HG02798 (cell line): Measurements from ENCODE around the gene CDKAL1.
A peak's percentile ranks its signal among the peaks of the same experiment; 100 is the strongest.
"Not testable (repeated sequence)": the region's sequence is repeated elsewhere in the genome, so short reads cannot be mapped to it uniquely, and the experiment has no call there.

Source experiments
- ATAC-seq: cut with Tn5 transposase; IDR thresholded peaks from one replicate; pipeline ENCODE4 v1.9.1; 2021; ENCODE audit warnings: mild to moderate bottlenecking; ENCODE audit not compliant: unreplicated experiment, poor library complexity

The CDKAL1 gene

DNA sequence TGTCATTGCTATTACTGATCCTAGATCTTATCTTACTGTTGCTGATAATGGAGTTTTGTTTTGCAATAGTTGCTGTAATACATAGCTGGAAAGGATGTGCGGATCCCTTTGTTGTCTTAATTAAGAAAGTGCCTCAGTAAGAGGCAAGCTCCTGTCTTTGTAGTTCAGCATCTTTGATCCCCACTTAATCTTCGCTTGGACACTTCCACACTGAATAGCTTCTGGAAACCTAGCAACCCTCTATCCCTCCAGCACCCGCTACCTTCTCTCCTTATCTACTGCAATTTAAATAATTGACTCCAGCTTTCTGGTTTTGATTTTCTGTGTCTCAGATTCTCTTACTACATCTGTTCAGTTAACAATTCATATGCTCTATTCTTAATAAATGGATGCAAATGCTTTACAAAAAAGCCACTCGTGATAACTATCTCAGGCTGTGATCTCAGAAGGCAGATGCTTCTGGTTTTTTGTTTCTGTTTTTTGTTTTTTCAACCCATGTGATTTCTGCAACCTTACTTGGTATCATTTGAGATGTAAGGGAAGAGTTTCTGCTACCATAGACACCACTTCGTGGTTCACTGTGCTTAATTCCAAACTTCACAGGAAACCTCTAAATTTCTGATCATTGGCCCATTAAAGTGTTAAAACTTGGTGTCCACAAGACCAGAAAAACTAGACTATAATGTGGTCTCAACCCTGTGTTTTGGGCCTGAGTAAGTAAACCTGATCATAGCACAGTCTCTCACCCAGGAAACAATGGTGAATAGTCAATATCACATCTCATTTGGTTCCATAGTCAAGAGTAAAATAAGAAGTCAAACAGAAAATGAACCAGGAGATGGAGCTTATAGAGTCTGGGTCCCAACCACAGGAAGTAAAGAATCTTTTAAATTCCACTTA, 707.2 kb downstream of the CDKAL1 start:
- ATAC-seq: no peak

DNA sequence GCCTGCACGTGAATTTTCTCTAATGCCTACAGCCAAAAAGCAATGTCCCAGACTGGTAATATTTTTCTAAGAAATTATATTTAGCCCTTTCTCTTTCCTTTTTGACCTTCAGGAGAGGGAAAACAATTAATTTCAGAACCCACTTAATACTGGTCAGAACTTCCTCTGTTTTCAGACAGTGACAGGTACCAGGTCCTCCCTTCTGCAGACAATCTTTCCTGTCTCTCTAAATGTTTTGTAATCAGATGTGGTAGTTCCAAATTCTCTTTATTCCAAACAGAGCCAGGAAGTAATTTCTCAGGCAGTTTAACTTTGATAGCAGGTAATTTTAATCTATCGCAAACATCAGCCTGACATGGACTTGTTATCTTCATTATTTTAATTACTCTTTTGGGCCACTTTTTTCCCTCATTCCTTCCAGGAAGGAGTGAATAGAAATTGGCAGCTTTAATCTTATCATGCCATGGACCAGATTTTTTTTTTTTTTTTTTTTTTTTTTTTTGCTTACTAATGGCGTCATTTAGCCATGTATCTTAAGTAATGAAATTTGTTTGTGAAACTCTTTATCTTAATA, 710.7 kb downstream of the CDKAL1 start:
- no peak for ATAC-seq

DNA sequence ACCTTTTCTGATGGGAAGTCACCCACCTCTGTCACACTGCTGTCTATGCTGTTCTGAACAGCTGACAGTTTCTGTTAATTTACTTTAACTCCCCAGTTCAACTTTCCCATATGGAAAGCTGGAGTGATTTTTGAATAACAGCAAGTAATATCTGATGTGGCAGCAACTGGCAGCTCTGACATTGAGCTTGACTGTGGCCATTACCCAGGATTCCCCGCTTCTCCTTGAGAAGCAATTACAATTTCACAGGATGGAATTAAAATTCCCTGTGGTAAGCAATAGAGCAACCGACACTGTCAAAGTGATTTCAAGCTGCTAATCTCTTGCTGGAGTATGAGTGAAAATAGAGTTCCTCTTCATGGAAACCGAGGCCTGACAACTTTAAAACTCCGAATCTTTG, 711.2 kb downstream of the CDKAL1 start:
- ATAC-seq: no peak

DNA sequence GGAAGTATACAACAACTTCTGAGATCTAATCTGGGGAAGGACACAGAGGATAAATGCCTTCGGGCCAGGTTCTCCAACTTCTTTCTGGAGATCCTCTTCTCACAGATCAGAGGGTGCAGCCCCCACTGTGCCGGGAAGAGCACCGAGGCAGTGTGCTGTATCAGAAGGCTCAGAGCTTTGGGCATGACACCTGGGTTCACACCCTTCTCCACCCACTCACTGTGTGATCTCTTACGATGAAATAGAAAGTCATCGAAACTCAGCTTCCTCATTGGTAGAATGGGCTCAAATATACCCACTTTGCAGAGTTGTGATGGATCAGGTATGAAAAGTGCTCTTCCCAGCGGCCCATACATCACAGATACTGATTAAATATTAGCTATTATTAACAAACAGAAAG, 711.8 kb downstream of the CDKAL1 start:
- no peak for ATAC-seq

DNA sequence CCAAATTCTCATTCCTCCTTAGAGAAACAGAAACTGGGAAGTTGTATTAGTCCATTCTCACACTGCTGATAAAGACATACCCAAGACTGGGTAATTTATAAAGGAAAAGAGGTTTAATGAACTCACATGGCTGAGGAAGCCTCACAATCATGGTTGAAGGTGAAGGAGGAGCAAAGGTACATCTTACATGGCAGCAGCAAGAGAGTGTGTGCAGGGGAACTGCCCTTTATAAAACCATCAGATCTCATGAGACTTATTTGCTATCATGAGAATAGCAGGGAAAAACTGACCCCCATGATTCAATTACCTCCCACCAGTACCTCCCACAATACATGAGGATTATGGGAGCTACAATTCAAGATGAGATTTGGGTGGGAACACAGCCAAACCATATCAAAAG, 720.2 kb downstream of the CDKAL1 start:
- ATAC-seq: not testable (repeated sequence)

DNA sequence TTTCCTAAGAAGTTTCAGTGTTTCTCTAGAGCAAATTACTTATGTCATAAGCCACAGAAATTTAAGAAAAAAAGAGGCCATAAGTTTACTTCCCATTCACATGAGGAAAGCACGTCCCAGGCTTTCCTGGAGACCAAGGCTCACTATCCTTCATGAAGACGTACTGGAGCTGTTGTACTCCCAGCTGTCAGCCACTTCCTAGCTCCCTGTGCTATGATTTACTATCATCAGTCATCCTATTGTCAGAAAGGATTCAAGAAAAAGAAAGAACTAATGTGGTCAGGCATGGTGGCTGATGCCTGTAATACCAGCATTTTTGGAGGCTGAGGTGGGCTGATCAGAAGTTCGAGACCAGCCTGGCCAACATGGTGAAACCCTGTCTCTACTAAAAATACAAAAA, 721.9 kb downstream of the CDKAL1 start:
- ATAC-seq: no peak

DNA sequence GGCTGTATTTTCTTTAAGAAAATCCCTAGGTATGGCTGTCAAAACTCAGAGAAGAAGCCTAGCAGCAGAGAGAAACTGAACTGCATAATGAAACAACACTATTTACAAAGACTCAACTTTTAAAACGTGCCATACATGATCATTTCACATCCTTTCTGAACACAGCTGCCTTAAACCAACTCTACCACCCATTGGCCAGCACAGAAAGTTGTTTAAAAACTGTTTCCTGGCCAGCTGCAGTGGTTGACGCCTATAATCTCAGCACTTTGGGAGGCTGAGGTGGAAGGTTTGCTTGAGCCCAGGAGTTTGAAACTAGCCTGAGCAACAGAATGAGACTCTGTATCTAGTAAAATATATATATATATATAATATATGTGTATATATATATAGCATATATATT, 722.9 kb downstream of the CDKAL1 start:
- ATAC-seq: no peak

DNA sequence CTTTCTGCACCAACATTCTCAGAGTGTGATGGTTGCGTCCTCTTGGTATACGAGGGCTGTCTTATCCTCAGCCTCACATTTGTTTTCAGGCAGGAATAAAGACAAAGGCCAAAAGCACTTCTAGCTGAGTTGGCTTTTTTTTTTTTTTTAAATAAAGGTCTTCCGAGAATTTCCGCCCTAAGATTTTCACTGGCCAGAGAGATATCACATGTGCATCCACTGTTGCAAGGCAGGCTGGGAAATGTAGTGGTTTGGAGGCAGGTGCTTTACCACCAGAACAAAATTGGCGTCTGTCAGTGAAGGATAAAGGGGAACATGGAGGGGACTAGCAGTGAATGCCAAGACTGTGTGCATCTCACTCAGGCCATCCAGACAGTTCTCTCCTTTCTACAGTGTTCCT, 724.4 kb downstream of the CDKAL1 start:
- ATAC-seq: no peak

DNA sequence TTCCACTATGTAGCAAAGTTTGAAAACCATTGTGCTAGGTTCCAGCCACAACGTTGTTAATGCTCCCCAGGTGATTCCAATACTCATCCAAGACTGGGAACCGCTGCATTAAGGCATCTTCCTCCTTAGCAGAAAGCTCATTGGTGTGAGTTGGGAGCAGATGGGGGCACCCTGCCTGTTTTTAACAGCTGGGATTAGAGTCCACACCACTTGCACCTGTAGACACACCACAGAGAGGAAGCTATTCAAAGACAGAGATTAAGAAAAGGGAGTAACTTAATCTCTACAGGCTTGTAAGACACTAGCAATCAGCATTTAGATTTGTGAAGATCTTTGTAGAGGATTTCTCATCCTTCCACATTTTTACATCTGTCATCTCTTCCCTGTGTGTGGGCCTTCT, 725.4 kb downstream of the CDKAL1 start:
- no peak for ATAC-seq

DNA sequence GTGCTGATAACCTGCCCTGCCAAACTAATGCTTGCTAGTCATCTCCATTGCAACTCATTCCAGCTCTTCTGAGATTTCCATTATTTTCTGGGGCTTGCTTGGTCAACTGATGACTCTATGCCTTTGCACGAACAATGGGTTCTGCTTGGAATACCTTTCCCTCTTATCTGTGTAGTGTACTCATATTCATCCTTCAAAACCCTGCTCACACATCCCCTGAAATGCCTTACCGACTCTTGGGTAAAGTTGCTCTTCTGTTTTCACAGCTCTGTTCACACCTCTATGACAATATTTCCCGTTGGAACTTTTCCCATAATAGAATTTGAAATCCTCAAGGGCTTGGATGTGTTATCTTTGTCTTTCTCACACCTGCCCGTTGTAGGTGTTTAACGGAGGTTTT, 728.2 kb downstream of the CDKAL1 start:
- ATAC-seq: no peak

DNA sequence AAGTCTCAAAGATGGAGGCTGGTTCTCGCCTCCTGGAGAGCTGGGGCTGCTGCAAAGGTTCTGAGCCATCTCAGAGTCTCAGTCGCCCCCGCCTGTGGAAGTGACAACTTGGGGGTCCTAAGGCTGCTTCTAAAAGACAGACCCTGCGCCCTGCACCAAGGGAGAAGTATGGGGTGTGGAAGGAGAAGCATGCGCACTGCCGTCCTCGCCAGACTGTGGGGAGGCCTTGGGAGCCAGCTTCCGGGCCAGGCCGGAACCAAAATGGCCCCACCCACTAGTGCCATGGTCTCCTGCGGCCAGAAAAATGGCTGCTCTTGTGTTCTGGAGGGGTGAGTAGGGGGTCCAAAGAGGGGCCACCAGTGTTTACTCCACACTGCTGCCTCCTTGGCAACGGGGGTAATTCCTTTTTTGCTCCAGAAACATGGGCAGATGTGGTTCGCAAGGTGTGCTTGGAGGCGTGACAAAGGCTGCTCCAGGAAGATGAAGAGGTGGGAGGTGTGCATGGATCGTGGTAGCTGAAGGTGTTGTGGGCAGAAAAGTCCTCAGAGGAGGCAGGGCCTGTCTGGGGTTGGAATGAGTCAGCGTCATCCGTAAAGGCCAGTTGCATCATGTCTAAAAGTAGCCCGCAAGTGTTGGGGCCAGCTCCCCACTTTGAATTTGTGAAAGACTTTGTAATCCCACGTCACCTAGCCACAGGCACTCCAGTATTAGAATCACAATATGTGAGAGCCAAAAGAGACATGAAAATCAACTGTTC, 729.5 kb downstream of the CDKAL1 start:
- peak; percentile 88 for ATAC-seq

DNA sequence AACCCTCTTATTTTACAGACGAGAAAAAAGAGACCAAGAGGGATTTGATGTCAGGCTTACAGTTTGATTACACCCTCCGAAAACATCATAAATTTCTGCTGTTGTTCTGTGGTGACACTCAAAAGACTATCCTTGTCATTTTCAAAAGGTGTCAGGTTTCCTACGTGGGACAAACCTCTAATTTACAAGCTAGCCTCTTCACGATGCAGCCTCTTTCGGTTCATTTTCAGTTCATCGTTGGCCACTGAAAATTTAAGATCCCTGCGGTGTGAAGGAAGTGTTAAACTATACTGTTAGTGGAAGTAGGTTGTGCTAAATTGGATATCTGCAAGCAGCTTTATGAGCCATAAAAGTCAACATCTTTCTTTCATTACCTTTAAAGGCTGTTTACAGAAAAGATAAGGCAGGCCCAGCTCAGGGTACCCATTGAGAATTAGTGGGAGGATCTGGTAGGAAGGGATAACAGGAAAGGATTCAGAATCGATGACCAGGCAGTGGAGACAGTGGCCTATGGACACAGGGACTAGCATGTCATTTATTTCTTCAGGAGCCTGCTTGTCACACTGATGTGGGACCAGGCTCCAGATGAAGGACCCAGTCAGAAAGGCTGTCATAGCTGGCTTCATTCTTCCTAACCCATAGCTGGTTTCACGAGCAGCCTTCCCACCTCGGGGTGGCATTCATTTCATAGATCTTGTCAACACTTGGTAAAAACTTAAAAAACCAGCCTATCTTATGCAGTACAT, 730.2 kb downstream of the CDKAL1 start:
- ATAC-seq: peak; percentile 38

DNA sequence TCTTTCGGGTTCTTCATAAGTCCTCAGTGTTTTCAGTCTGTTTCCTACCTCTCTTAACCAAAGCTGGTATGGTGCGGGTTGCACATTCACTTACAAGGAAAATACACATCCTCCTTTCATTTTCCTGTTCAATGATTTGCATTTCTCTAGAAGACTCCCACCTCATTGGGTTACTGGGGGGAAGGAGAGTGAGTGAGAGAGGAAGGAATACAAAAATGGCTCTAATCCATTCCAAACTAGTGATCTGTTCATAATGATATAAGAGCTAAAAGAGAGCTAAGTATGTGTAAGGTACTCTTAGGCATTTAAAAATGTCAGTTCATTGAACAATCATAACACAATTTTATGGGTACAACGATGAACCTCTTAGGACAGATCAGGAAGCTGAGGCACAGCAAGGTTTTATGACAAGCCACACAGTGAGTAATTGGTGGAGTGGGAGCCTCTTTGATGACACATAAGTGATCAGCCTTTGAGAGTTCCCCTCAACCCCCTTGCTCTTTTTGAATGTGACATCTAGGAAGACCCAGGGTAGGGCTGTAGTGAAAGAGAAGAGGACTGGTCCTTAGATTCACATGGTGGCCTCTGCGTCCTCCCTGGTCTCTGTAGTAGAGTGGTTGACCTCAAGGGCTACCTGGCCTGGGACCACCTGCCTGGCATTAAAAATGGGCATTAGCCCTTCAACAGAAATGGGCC, 730.9 kb downstream of the CDKAL1 start:
- no peak for ATAC-seq

DNA sequence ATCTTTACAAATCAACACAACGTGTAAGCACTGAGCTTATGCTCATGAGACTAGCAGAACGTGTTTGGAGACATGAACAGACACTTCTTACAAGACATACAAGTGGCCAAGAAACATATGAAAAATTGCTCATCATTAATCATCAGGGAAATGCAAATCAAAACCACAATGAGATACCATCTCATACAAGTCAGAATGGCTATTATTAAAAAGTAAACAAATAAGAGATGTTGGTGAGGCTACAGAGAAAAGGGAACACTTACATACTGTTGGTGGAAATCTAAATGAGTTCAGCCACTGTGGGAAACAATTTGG, 731.4 kb downstream of the CDKAL1 start:
- ATAC-seq: no peak

DNA sequence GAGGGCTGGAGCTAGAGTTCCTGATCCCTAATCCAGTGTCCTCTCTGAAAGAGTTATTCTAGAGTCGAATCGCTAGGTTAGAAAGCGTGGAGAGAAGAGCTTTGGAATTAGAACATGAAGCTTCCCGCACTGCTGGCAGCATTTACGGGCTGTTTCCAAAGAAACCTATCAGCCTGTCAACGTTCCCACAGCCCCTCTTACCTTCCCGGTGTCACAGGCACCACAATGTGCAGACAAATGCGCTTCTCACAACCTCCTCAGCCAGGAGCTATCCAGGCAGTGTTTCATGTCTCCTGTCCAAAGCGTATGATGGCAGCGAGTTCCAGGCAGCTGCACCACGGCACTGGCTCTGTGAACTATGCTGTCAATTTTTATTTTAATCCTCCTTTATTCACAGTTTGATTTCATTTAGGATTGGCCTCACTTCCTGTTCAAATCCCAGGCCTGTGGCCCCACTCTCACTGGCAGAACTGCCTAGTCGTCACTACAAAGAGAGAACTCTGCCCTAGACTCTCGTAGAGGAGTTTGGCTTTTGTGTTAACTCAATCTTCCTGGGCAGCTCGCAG, 736.5 kb downstream of the CDKAL1 start:
- ATAC-seq: no peak

DNA sequence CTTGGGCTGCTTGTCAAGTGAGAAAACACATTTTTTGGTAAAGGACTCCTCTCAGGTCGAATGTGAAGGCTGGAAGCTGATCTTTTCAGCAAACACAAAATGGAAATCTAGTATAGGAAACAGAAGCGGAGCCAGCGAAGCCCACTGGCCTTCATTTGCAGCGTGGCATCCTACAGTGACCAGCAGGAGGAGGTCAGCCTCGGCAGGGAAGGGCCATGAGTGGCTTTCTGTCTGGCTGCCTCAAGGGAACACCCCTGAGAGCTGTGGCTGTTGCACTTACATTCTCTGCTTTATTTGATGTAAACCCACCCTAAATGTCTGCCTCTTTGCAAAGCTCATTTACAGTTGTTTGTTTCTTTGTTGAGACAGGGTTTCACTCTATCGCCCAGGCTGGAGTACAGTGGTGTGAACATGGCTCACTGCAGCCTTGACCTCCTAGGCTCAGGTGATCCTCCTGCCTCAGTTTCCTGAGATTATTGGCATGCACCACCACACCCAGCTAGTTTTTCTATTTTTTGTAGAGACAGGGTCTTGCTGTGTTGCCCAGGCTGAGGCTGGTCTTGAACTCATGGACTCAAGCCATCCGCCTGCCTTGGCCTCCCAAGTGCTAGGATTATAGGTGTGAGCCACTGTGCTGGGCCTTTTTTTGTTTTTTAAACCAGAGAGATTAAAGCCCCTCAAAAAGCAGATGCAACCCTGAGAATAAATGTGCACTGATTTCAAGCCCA, 737.3 kb downstream of the CDKAL1 start:
- no peak for ATAC-seq

DNA sequence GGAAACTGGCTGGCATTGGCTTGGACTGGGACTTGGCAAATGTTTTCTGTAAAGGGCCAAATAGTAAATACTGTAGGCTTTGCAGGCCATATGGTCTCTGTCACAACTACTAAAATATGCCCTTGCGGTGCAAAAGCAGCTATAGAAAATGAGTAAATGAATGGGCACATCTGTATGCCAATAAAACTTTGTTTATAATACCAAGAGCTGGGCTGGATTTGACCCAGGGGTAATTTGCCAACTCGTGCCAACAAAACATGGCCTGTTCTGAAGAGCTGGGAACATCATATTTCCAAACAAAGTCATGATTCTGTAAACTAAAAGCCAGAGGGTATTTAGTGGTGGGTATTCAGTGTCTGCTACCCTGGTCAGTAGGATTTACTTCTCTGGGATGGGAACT, 739.2 kb downstream of the CDKAL1 start:
- no peak for ATAC-seq

DNA sequence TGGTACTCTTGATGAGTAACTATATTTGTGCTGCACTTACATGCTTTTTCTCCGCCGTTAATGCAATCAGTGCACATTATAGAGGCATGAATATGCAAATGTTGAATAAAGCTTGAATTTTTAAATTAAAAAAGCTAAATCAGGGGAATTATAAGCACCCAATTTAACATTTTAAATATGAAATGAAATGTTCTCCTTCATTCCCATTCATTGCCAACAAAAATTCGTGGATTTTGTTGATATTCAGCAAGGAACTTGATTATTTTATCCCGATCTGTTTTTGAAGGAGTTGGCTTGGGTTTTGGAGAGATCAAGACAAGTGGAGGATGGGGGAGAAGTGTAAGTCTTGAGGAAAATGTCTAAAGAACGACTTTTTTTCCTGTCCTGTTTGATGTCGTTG, 740.6 kb downstream of the CDKAL1 start:
- no peak for ATAC-seq
